ENCODE results near the gene ZMAT5. TPM values are rescaled to one million over a fixed set of nuclear protein-coding genes. Genes with fewer than 3 reads are reported as not detected.

Gene ZMAT5
- total and polyA plus RNA-seq, 7 donors = 13.2 to 33.7 (median 24.6) TPM

DNA sequence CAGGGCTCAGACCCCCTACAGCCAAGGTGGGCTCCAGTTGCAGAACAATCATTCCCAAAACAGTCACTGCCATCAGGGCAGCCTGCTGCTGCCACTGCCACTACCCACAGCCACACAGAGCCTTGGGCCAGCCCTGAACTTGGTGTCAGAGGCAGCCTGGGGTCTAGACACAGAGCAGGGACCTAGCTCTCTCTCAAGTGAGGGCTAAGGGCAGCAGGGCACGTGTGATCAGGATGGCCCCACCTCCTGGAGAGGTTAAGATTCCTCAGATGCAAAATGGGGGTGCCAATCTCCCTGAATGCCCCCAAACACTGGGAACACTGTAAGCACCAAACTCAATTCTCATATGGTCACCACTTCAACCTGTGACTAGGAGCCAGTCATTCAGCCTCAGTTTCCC lies 31.4 kb downstream of the ZMAT5 start:
- no peak overlapping the region for H3K27ac ChIP-seq
- intact Hi-C loops (cut with DNase I) = no loop called here
- no peak for DNase-seq
- no peaks in the 10 kb centered on the region for H3K27me3 ChIP-seq
- TF ChIP-seq, protein P1, sequence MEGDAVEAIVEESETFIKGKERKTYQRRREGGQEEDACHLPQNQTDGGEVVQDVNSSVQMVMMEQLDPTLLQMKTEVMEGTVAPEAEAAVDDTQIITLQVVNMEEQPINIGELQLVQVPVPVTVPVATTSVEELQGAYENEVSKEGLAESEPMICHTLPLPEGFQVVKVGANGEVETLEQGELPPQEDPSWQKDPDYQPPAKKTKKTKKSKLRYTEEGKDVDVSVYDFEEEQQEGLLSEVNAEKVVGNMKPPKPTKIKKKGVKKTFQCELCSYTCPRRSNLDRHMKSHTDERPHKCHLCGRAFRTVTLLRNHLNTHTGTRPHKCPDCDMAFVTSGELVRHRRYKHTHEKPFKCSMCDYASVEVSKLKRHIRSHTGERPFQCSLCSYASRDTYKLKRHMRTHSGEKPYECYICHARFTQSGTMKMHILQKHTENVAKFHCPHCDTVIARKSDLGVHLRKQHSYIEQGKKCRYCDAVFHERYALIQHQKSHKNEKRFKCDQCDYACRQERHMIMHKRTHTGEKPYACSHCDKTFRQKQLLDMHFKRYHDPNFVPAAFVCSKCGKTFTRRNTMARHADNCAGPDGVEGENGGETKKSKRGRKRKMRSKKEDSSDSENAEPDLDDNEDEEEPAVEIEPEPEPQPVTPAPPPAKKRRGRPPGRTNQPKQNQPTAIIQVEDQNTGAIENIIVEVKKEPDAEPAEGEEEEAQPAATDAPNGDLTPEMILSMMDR (IDR thresholded peaks at IDR 0.05) = no peak
- no peak for TF ChIP-seq EP300 (IDR thresholded peaks at IDR 0.05)
- 78% methylated on average over 1 of the region's 1 CpG for WGBS, 2 donors
- H3K9me3 ChIP-seq = no peaks in the 10 kb centered on the region
- H3K36me3 ChIP-seq = peaks cover 0 to 41% (median 7%) of the 10 kb centered on the region in 4 donors
- H3K4me1 ChIP-seq = peaks cover 0 to 16% (median 10%) of the 10 kb centered on the region in 4 donors
- no peak overlapping the region for H3K4me3 ChIP-seq

DNA sequence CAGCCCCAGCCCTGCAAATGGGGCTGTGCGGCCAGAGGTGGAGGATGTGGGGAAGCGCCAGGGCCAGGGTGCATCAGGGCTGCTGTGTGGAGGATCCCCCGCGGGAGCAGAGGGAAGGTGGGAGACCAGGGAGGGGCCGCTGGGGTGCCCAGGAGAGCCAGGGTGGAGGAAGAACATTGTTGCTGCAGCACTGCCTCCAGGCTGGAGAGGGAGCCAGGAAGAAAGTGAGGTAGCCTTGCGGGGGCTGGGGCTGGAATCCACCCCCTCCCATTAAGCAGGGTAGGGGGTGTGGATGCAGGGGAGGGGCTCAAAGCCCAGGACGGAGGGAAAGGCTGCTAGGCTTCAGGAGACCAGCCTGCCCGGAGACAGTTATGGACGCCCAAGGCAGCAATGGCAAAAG lies 32.0 kb downstream of the ZMAT5 start:
- H3K4me3 ChIP-seq = no peak overlapping the region
- H3K9me3 ChIP-seq = no peaks in the 10 kb centered on the region
- DNase-seq = no peak
- no peaks in the 10 kb centered on the region for H3K27me3 ChIP-seq
- WGBS, 2 donors = 80 to 88% methylated on average over 9 of the region's 9 CpGs
- TF ChIP-seq EP300 (IDR thresholded peaks at IDR 0.05) = no peak
- TF ChIP-seq POLR2AphosphoS5 (IDR thresholded peaks at IDR 0.05) = no peak
- TF ChIP-seq, protein P1 (IDR thresholded peaks at IDR 0.05) = no peak
- no peak for TF ChIP-seq POLR2A (IDR thresholded peaks at IDR 0.05)
- H3K36me3 ChIP-seq = peaks cover 0 to 41% (median 7%) of the 10 kb centered on the region in 4 donors
- no peak overlapping the region for H3K27ac ChIP-seq
- intact Hi-C loops (cut with DNase I) = no loop called here
- peaks cover 0 to 16% (median 10%) of the 10 kb centered on the region in 4 donors for H3K4me1 ChIP-seq

DNA sequence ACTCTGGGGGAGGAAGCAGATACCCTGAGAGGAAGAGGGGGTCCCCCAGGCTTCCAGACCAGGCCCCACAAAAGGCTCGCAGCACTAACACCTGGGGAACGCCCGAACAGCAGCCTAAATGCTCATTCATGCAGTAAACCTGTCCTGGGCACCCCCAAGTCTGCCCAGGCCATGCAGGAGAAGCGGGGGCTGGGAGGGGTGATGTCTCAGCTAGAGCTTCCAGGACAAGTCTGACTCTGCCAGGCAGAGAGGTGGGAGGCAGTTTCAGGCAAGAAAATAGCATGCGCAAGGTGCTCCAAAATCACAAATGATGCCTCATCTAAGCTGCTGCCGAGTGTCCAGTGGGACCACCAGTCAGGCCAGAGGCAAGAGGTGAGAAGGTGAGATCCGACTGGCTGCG lies 32.4 kb downstream of the ZMAT5 start:
- WGBS, 2 donors = 86 to 95% methylated on average over 8 of the region's 8 CpGs
- Histone ChIP-seq H3K4me3 (no peak overlapping the region), H3K27me3 (no peaks in the 10 kb centered on the region), H3K9me3 (no peaks in the 10 kb centered on the region), H3K36me3 (peaks cover 0 to 41% (median 5%) of the 10 kb centered on the region in 4 donors), H3K27ac (no peak overlapping the region), H3K4me1 (peaks cover 0 to 16% (median 10%) of the 10 kb centered on the region in 4 donors)
- TF ChIP-seq, protein P1 (IDR thresholded peaks at IDR 0.05) = no peak
- TF ChIP-seq POLR2AphosphoS5 (IDR thresholded peaks at IDR 0.05) = no peak
- no peak for TF ChIP-seq EP300 (IDR thresholded peaks at IDR 0.05)
- TF ChIP-seq POLR2A (IDR thresholded peaks at IDR 0.05) = no peak
- no peak for DNase-seq
- intact Hi-C loops (cut with DNase I) = no loop called here

DNA sequence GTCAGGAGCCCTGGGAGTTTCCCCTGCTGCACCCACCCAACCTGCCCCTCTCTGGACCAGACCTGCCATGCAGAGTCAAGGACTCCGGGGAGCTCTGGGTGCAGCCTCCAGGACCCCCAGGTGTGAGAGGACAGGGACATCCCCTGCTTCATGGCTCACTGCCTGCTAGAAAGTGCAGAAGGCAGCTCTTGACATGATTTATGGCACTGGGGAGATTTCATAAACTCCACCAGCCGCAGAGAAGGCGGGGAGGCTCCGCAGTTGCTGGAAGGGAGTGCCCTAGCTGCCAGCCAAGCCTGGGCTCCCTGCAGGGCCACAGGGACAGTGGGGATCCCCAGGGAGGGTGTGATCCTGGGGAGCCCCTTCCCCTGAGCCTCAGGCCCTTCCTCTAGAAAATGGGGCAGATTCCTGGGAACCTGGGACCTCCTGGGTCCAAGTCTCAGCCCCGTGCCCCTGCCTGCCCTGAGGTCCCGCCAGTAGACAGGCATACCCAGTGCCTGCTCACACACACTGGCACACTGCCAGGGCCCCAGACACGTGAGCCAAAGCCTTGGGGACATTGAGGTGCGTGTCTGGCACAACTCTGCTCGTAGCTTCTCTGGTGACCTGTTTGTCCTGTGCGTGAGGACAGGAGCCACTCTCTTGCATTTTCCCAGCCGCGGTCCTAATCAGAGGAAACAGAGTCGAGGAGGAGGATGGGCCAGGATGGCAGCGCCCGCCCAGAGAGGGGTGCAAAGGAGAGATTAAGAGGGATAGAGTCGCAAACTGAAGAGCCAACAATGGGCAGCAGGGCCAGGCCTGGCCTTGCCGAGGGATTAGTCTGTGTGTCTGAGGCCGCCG lies 33.2 kb downstream of the ZMAT5 start:
- Histone ChIP-seq H3K4me3 (no peak overlapping the region), H3K27me3 (no peaks in the 10 kb centered on the region), H3K27ac (no peak overlapping the region), H3K4me1 (peaks cover 0 to 16% (median 10%) of the 10 kb centered on the region in 4 donors), H3K9me3 (no peaks in the 10 kb centered on the region), H3K36me3 (peaks cover 0 to 34% (median 4%) of the 10 kb centered on the region in 4 donors)
- no peak for DNase-seq
- intact Hi-C loops (cut with DNase I) = no loop called here
- WGBS, 2 donors = 51 to 60% methylated on average over 19 of the region's 19 CpGs
- no peak for TF ChIP-seq EP300 (IDR thresholded peaks at IDR 0.05)
- no peak for TF ChIP-seq POLR2A (IDR thresholded peaks at IDR 0.05)
- TF ChIP-seq, protein P1 (IDR thresholded peaks at IDR 0.05) = no peak
- TF ChIP-seq POLR2AphosphoS5 (IDR thresholded peaks at IDR 0.05) = no peak

Data from sigmoid colon (tissue), 7 donors.